ENCODE results near the gene ST3GAL2. TPM values are rescaled to one million over a fixed set of nuclear protein-coding genes. Genes with fewer than 3 reads are reported as not detected.
"Not testable (repeated sequence)": the region's sequence is repeated elsewhere in the genome, so short reads cannot be mapped to it uniquely, and the experiment has no call there.

ST3GAL2 gene
- total RNA-seq, 1 donor from 2014 or later, result 35.6 TPM

GRCh38 chr16:70393662-70394061 is 45.2 kb downstream of the ST3GAL2 start:
- H3K27ac Mint-ChIP-seq, result no peak overlapping the region
- intact Hi-C loops (cut with micrococcal nuclease), result loop anchor here (2.0 kb wide), 1 partner anchor 83 kb away; no protein-coding TSS in a partner anchor
- H3K4me3 Mint-ChIP-seq, result no peak overlapping the region
- DNase-seq (ENCODE audit: low spot score), result no peak
- peaks cover 4% of the 10 kb centered on the region for H3K36me3 Mint-ChIP-seq (ENCODE audit: low read depth)
- H3K9me3 Mint-ChIP-seq, result no peaks in the 10 kb centered on the region
- H3K4me1 Mint-ChIP-seq (ENCODE audit: low read depth), result no peaks in the 10 kb centered on the region
- no peaks in the 10 kb centered on the region for H3K27me3 Mint-ChIP-seq (ENCODE audit: insufficient read depth)

GRCh38 chr16:70392606-70393005 is 46.3 kb downstream of the ST3GAL2 start:
- H3K27ac Mint-ChIP-seq, result no peak overlapping the region
- H3K27me3 Mint-ChIP-seq (ENCODE audit: insufficient read depth), result no peaks in the 10 kb centered on the region
- no peaks in the 10 kb centered on the region for H3K9me3 Mint-ChIP-seq
- intact Hi-C loops (cut with micrococcal nuclease), result no loop called here
- no peak overlapping the region for H3K4me3 Mint-ChIP-seq
- no peak for DNase-seq (ENCODE audit: low spot score)
- no peaks in the 10 kb centered on the region for H3K4me1 Mint-ChIP-seq (ENCODE audit: low read depth)
- H3K36me3 Mint-ChIP-seq (ENCODE audit: low read depth), result peaks cover 11% of the 10 kb centered on the region

- Mint-ChIP-seq H3K27me3 (ENCODE audit: insufficient read depth) (no peaks in the 10 kb centered on the region), H3K27ac (no peak overlapping the region), H3K36me3 (ENCODE audit: low read depth) (peaks cover 11% of the 10 kb centered on the region), H3K4me1 (ENCODE audit: low read depth) (no peaks in the 10 kb centered on the region), H3K4me3 (no peak overlapping the region), H3K9me3 (no peaks in the 10 kb centered on the region)
- intact Hi-C loops (cut with micrococcal nuclease), result no loop called here
- no peak for DNase-seq (ENCODE audit: low spot score)
Measured at GRCh38 chr16:70391881-70392481, 46.9 kb downstream of the ST3GAL2 start.

- Mint-ChIP-seq H3K27me3 (ENCODE audit: insufficient read depth) (no peaks in the 10 kb centered on the region), H3K27ac (no peak overlapping the region), H3K4me3 (no peak overlapping the region), H3K36me3 (ENCODE audit: low read depth) (peaks cover 11% of the 10 kb centered on the region), H3K4me1 (ENCODE audit: low read depth) (no peaks in the 10 kb centered on the region), H3K9me3 (no peaks in the 10 kb centered on the region)
- no peak for DNase-seq (ENCODE audit: low spot score)
- intact Hi-C loops (cut with micrococcal nuclease), result no loop called here
Measured at GRCh38 chr16:70391446-70391845, 47.5 kb downstream of the ST3GAL2 start.

GRCh38 chr16:70390774-70391173 is 48.1 kb downstream of the ST3GAL2 start:
- H3K4me1 Mint-ChIP-seq (ENCODE audit: low read depth), result no peaks in the 10 kb centered on the region
- no peaks in the 10 kb centered on the region for H3K9me3 Mint-ChIP-seq
- H3K27me3 Mint-ChIP-seq (ENCODE audit: insufficient read depth), result no peaks in the 10 kb centered on the region
- peaks cover 11% of the 10 kb centered on the region for H3K36me3 Mint-ChIP-seq (ENCODE audit: low read depth)
- H3K4me3 Mint-ChIP-seq, result no peak overlapping the region
- no peak for DNase-seq (ENCODE audit: low spot score)
- no peak overlapping the region for H3K27ac Mint-ChIP-seq
- intact Hi-C loops (cut with micrococcal nuclease), result no loop called here

GRCh38 chr16:70388006-70388680 is 50.8 kb downstream of the ST3GAL2 start:
- H3K4me1 Mint-ChIP-seq (ENCODE audit: low read depth), result peaks cover 5% of the 10 kb centered on the region
- H3K36me3 Mint-ChIP-seq (ENCODE audit: low read depth), result peaks cover 20% of the 10 kb centered on the region
- H3K27me3 Mint-ChIP-seq (ENCODE audit: insufficient read depth), result no peaks in the 10 kb centered on the region
- H3K4me3 Mint-ChIP-seq, result no peak overlapping the region
- intact Hi-C loops (cut with micrococcal nuclease), result no loop called here
- no peaks in the 10 kb centered on the region for H3K9me3 Mint-ChIP-seq
- no peak overlapping the region for H3K27ac Mint-ChIP-seq
- DNase-seq (ENCODE audit: low spot score), result no peak

- H3K4me3 Mint-ChIP-seq; H3K4me1 Mint-ChIP-seq (ENCODE audit: low read depth); DNase-seq (ENCODE audit: low spot score); H3K27ac Mint-ChIP-seq; H3K27me3 Mint-ChIP-seq (ENCODE audit: insufficient read depth); intact Hi-C loops (cut with micrococcal nuclease); H3K9me3 Mint-ChIP-seq: not testable (repeated sequence)
- peaks cover 20% of the 10 kb centered on the region for H3K36me3 Mint-ChIP-seq (ENCODE audit: low read depth)
Measured at GRCh38 chr16:70386289-70386986, 52.5 kb downstream of the ST3GAL2 start.

- Mint-ChIP-seq H3K27ac (no peak overlapping the region), H3K4me3 (no peak overlapping the region), H3K27me3 (ENCODE audit: insufficient read depth) (no peaks in the 10 kb centered on the region), H3K9me3 (no peaks in the 10 kb centered on the region), H3K4me1 (ENCODE audit: low read depth) (peaks cover 5% of the 10 kb centered on the region), H3K36me3 (ENCODE audit: low read depth) (peaks cover 25% of the 10 kb centered on the region)
- no peak for DNase-seq (ENCODE audit: low spot score)
- intact Hi-C loops (cut with micrococcal nuclease), result no loop called here
Measured at GRCh38 chr16:70383421-70383960, 55.4 kb downstream of the ST3GAL2 start.

GRCh38 chr16:70381604-70382342 is 57.1 kb downstream of the ST3GAL2 start:
- intact Hi-C loops (cut with micrococcal nuclease), result loop anchor here (1.0 to 2.0 kb wide), 10 partner anchors 23 to 271 kb away; partner anchors contain the start of genes AARS1, COG4, FCSK and SF3B3
- Mint-ChIP-seq H3K27ac (peak overlapping the region; percentile 99), H3K4me3 (peak overlapping the region; percentile 99), H3K36me3 (ENCODE audit: low read depth) (peaks cover 24% of the 10 kb centered on the region), H3K4me1 (ENCODE audit: low read depth) (peaks cover 5% of the 10 kb centered on the region), H3K9me3 (no peaks in the 10 kb centered on the region), H3K27me3 (ENCODE audit: insufficient read depth) (no peaks in the 10 kb centered on the region)
- DNase-seq (ENCODE audit: low spot score), result no peak

- DNase-seq (ENCODE audit: low spot score), result peak; percentile 96
- H3K36me3 Mint-ChIP-seq (ENCODE audit: low read depth), result peaks cover 29% of the 10 kb centered on the region
- H3K27ac Mint-ChIP-seq, result peak overlapping the region; percentile 99
- no peaks in the 10 kb centered on the region for H3K27me3 Mint-ChIP-seq (ENCODE audit: insufficient read depth)
- no peaks in the 10 kb centered on the region for H3K9me3 Mint-ChIP-seq
- H3K4me1 Mint-ChIP-seq (ENCODE audit: low read depth), result peaks cover 5% of the 10 kb centered on the region
- H3K4me3 Mint-ChIP-seq, result peak overlapping the region; percentile 99
- intact Hi-C loops (cut with micrococcal nuclease), result loop anchor here (1.0 to 2.0 kb wide), 10 partner anchors 24 to 272 kb away; partner anchors contain the start of genes AARS1, COG4, FCSK and SF3B3
Measured at GRCh38 chr16:70380919-70381603, 57.8 kb downstream of the ST3GAL2 start.

GRCh38 chr16:70380248-70380918 is 58.5 kb downstream of the ST3GAL2 start:
- Mint-ChIP-seq H3K27ac (peak overlapping the region; percentile 86), H3K4me1 (ENCODE audit: low read depth) (peaks cover 5% of the 10 kb centered on the region), H3K4me3 (peak overlapping the region; percentile 99), H3K27me3 (ENCODE audit: insufficient read depth) (no peaks in the 10 kb centered on the region), H3K36me3 (ENCODE audit: low read depth) (peaks cover 34% of the 10 kb centered on the region), H3K9me3 (no peaks in the 10 kb centered on the region)
- peak; percentile 51 for DNase-seq (ENCODE audit: low spot score)
- intact Hi-C loops (cut with micrococcal nuclease), result loop anchor here (2.0 kb wide), 4 partner anchors 24 to 272 kb away; no protein-coding TSS in a partner anchor
